HG03354 (cell line): Measurements from ENCODE around the gene CYTH1.
A peak's percentile ranks its signal among the peaks of the same experiment; 100 is the strongest.
"Not testable (repeated sequence)": the region's sequence is repeated elsewhere in the genome, so short reads cannot be mapped to it uniquely, and the experiment has no call there.

Experiments used
- ATAC-seq: cut with Tn5 transposase; IDR thresholded peaks from one replicate; pipeline ENCODE4 v1.9.1; 2021; ENCODE audit warnings: mild to moderate bottlenecking; ENCODE audit not compliant: unreplicated experiment, poor library complexity, severe bottlenecking

CYTH1 gene

DNA sequence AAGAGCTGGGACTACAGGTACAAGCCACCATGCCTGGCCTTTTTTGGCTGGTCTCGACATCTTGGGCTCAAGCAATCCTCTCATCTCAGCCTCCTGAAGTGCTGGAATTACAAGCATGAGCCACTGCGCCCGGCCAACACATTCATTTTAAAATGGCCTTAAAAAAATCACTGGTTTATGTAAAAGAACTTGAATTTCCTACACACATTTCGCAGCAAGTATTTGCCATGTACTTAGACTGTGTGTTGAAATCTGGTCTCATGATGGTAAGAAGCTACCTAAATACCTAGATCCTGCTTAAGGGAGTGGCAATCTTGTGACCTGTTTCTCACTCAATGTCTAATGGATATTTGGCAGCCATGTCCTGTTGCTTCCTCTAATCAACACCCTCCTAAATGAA lies 8.5 kb upstream of the CYTH1 start:
- ATAC-seq = no peak

DNA sequence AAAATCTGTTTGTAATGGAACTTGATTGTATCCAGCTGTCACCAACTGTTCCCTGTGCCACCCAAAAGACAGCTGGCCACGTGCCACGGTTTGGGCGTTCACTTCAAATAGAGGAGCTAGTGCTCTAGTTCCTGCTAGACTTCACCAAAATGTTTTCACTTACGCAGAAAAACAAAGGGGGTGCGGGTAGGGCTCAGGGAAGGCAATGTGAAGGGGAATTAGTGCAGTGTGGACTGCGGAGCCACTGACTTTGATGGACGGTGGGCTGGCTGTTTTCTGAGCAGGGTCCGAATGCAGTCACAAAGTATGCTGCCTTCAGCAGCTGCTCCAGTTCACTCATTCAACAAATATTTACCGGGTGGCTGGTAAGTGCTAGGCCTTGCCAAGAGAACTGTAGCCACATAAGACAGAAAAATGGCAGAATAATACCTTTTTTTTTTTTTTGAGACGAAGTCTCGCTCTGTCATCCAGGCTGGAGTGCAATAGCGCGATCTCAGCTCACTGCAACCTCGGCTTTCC lies 7.6 kb upstream of the CYTH1 start:
- no peak for ATAC-seq

- no peak for ATAC-seq
These were observed 7.1 kb upstream of the CYTH1 start for GRCh38 chr17:78789149-78789662.

- no peak for ATAC-seq
These were observed 6.4 kb upstream of the CYTH1 start for GRCh38 chr17:78788451-78788850.

GRCh38 chr17:78787444-78787843 lies 5.4 kb upstream of the CYTH1 start:
- no peak for ATAC-seq

DNA sequence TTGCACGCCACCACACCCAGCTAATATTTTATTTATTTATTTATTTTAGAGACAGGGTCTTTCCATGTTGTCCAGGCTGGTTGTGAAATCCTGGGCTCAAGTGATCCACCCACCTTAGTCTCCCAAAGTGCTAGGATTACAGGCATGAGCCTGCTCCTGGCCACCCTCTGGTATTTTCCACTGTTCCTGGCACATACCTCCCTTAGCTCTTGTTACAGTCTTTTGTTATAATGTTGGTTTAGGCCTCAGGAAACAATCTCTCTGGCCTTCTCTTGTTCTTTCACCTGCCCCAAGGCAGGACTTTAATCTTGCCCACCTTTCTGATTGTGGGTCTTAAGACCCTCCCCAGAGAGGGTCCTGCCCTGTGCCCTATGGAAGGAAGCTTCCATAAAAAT lies 3.6 kb upstream of the CYTH1 start:
- ATAC-seq = no peak

DNA sequence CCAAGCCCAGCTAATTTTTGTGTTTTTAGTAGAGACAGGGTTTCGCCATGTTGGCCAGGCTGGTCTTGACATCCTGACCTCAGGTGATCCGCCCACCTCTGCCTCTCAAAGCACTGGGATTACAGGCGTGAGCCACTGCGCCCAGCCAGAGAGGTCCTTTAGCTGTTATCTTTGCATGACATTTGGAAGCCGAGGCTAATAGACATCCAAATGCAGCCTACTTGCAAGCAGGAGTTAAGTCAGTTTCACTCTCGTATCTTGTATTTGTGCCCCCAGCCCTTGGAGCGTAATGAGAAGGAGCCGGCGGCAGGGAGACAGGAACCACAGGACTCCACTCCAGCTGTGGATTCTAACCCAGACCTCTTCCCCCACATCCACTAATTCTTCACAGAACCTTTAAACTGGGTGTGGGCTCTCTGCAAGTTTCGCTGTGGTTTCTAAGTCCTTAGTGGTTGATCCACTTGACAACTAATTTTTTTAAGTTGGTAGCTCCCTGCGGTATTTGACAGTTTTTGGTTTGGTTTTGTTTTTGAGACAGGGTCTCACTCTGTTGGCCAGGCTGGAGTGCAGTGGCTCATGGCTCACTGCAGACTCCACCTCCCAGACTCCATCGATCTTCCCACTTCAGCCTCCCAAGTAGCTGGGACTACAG lies 3.1 kb upstream of the CYTH1 start:
- no peak for ATAC-seq

DNA sequence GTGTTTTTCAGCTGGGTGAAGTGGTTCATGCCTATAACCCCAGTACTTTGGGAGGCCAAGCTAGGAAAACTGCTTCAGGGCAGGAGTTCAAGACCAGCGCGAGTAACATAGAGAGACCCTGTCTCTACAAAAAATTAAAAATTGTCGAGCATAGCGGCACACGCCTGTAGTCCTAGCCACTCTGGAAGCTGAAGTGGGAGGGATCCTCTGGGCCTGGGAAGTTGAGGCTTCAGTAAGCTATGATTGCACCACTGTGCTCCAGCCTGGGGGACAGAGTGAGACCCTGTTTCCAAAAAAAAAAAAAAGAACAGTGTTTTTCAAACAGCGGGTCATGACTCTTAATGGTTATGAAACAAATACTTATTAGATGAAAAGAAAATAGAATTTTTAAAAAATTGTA lies 2.3 kb upstream of the CYTH1 start:
- no peak for ATAC-seq

GRCh38 chr17:78783711-78784324 lies 1.7 kb upstream of the CYTH1 start:
- ATAC-seq = no peak

DNA sequence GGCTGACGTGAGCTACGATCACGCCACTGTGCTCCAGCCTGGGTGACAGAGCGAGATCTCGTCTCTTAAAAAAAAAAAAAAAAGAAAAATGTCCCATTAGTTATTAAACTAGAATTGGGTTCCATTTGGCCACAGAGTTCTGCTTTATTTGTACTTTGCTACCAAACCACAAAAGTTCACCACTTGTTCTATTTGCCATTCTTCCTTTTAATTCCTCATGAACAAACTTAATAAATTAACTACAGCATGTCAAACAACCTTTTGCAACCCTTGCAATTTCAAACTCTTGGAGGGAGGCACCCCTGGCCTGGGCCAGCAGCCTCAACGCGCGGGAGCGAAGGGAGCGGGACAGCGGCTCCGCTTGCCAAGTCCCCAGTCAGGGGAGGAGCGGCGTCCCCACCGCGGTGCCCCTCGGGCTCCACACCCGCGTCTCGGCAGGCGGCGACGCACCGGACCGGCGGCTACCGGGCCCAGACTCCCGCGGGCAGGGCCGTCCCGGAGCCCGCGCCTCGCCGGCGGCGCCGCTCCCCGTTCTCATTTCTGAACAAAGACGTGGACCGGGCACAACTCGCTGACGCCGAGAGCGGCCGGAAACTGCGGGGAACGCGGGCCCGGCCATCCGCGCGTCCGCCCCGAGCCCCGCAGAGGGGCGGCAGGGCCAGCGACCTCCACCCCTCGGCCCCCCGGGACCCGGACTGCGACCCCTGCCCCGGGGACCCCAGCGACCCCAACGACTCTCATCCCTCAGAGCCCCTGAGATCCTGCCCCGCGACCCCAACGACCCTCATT lies 775 bp downstream of the CYTH1 start:
- ATAC-seq = peak; percentile 17

DNA sequence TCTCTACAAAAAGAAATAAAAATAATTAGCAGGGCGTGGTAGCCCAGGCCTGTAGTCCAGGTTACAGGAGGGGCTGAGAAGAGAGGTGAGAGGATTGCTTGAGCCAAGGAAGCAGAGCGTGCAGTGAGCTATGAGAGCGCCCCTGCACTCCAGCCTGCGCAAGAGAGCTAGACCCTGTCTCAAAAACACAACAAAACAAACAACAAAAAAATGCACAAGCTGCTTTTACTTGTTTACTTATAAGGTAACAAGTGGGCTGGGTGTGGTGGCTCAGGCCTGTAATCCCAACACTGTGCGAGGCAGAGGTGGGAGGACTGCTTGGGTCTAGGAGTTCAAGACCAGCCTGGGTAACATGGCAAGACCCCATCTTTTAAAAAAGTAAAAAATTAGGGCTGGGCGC lies 1.7 kb downstream of the CYTH1 start:
- no peak for ATAC-seq

DNA sequence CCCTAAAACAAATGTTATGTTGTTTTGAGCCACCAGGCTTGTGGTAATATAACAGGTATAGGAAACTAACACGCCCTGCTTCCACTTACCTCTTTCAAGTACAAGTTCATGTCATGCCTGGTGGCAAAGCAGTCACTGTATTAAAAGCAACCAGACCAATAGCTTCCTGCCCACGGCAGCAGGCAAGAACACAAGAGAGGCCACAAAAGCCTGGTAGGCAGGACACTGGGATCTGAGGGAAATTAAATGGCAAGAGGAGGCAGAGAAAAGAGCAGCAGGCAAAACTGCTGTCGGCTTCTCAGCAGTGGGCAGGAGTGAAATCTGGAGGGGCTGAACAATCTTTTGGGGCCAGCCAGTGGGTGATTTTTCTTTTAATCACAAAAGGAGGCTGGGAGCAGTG lies 2.2 kb downstream of the CYTH1 start:
- no peak for ATAC-seq

DNA sequence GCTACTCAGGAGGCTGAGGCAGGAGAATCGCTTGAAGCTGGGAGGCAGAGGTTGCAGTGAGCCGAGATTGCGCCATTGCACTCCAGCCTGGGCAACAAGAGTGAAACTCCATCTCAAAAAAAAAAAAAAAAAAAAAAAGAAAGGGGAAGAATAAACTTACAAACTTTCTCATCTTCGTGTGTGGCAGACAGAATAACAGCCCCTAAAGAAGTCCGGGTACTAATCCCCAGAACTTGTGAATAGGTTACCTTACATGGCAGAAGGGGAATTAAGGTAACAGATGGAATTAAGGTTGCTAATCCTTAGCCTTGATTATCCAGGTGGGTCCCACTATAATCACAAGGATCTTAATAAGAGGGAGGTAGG lies 2.8 kb downstream of the CYTH1 start:
- not testable (repeated sequence) for ATAC-seq

GRCh38 chr17:78777881-78778280 lies 4.2 kb downstream of the CYTH1 start:
- ATAC-seq = no peak

GRCh38 chr17:78774956-78775571 lies 7.0 kb downstream of the CYTH1 start:
- ATAC-seq = peak; percentile 52

DNA sequence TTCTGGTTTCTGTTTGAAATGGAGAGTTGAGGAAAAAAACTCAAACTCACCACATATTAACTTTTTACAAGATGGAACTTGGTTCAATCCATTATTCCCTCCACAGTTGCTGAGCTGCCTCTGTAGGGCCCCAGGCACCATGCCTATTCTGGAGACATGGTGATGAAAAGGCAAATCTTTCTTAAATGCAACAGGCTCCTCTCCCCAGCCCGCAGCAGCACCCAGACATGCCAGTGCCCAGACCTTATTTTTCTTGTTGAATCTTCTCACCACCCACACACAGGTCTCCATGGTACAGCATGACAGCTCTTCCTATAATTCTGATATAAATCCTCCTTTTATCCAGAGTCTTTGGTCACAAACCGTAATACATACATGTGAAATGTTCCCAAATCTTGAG lies 7.6 kb downstream of the CYTH1 start:
- no peak for ATAC-seq

- peak; percentile 48 for ATAC-seq
These were observed 10.2 kb downstream of the CYTH1 start for GRCh38 chr17:78771758-78772382.

DNA sequence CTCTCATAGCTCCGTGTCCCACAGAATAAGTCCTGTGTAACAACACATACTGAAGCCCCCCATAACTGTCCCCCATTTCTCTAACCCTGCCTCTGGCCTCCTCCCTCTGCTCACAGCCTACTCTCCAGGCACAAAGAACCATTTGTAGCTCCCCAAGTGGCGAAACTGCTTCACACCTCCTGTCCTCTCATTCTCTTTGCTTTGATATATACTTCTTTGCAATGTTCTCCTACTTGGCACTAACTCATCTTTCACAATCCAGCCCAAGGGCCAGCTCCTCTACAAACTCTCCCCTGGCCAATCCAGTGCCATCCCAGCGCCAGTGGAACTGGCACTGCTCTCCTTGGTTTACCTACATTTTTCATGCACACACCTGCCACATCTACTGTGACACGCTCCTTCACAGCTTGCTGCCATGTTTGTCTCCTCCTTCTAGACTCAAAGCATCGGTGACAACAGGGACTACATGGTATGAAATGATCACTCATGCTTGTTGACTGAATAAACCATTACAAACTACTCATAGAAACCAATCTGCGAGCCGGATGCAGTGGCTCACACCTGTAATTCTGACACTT lies 12.8 kb downstream of the CYTH1 start:
- ATAC-seq = no peak

DNA sequence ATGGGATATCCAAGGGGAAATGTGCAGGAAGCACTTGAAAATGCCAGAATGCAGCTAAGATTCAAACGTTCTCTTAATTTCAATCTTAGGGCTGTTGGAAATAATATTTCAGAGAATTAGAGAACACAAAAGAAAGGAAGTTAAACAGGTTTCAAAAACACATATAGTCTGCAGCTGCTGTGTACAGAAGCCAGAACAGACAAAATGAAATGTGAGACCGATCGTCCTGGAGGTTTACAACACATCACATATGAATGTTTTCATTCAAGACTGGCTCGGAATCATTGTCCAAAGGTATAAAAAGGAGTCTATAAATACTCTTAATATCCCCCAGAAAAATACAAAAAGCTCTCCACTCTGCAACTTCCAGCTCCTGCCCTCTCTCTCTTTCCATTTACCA lies 14.3 kb downstream of the CYTH1 start:
- no peak for ATAC-seq
